Subcutaneous adipose tissue (tissue), 4 donors: ENCODE results near the gene MCAT. TPM values are rescaled to one million over a fixed set of nuclear protein-coding genes. Genes with fewer than 3 reads are reported as not detected.

ENCODE experiments used
- total RNA-seq, 4 donors: library from RNA; depleted of rRNA; stranded (reverse); fragments of >200 nt; gene quantifications; one replicate each; pipeline ENCODE4 v1.1.0, GENCODE V29; 2016
- TF ChIP-seq, protein P1 (sequence below): fragments of 450-650 bp; IDR thresholded peaks from one replicate; pipeline ENCODE4 v1.5.1; 2016; ENCODE audit warnings: low read depth, mild to moderate bottlenecking, control low read depth, antibody characterized with exemption, moderate library complexity

Gene MCAT
- total RNA-seq, 4 donors from 2014 or later, result 6.7 to 27.9 (median 16.6) TPM

DNA sequence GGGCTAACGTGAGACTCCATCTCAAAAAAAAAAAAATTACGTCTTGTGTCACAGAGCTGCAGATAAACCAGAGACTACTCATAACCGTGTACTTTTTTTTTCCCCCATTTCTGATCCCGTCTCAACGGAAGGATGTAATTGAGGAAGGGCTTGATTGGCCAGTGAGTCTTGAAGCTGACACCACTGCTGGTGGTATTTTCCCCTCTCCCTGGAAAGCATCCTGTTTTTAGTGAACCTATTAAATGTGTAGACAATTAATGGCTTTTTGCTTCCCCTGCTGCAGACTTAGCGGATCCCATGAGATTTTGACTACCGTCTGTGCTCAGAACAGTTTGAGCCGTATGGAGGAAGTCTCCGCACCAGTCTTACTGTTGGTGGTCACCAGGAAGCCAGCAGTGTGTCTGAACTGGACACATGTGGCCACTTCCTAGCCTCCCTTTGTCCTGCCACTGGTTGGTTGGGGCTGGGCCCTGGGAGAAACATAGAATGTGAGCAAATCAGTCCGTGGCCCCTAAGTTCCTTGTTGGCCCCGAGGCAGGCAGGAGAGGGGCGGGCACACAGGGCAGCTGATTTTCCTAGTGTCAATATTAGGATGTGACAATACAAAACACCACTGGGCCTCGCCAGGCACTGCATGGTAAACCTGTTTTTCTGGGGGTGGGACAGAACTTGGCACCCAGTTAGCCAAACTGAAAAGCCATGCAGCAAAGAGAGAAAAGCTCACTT, 29.5 kb downstream of the MCAT start:
- TF ChIP-seq, protein P1, sequence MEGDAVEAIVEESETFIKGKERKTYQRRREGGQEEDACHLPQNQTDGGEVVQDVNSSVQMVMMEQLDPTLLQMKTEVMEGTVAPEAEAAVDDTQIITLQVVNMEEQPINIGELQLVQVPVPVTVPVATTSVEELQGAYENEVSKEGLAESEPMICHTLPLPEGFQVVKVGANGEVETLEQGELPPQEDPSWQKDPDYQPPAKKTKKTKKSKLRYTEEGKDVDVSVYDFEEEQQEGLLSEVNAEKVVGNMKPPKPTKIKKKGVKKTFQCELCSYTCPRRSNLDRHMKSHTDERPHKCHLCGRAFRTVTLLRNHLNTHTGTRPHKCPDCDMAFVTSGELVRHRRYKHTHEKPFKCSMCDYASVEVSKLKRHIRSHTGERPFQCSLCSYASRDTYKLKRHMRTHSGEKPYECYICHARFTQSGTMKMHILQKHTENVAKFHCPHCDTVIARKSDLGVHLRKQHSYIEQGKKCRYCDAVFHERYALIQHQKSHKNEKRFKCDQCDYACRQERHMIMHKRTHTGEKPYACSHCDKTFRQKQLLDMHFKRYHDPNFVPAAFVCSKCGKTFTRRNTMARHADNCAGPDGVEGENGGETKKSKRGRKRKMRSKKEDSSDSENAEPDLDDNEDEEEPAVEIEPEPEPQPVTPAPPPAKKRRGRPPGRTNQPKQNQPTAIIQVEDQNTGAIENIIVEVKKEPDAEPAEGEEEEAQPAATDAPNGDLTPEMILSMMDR, result no peak

DNA sequence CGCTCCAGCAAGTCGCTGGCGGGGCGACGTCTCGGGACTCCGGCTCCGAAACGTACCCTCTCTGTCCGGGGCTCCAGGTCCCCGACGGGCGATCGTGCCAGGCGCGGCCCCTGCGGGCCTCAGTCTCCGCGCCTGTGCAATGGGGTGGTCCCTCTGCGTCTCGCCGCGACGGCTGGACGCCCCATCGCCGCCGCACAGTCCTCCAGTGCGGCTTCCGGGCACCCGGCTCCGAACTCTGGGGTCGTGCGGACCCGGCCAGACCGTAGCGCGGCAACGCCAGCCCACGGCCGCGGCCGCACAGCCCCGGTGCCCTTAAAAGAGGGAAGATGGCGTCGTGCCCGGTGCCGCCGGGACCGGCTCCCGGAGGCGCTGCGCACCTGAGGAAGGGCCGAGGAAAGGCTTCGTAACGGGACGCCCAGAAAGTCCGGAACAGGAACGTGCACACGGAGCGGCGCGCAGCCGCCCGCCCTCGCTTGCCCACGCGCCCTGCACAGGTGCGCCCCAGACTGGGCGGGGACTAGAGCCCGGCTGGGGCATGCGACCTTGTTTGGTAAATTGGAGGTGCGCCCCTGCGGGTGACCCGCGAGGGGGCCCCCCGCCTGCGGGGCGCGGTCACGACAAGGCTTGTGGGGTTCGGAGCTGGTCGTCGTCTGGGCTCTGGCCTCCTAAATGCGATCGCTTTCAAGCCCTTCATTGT, 32.1 kb downstream of the MCAT start:
- TF ChIP-seq, protein P1, result no peak

DNA sequence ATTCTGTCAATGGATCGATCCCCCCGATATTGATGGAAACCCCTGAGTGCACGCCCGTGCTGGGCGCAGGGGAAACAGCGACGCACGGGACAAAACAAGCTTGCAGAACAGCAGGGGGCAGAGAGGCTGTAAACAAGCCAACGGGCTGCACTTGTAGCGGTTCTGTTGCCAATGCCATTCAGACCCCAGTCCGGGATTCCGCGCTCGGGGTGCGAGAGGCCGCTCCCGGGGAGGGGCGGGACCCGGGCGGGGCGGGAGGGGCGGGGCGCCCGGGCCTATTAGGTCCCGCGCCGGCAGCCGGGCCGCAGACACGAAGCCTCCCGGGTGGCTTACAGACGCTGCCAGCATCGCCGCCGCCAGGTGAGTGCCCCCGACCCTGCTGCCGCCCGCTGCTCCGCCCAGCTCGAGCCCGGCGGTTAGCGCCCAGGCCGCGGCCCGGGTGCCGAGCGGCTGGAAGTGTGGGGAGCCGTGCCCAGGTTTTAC, 32.7 kb downstream of the MCAT start, which contains the start of gene BIK:
BIK (plus strand) TSS at position 307 of the 483 bp plus-strand sequence. CDS start 13,273 bp downstream, outside the sequence.
- TF ChIP-seq, protein P1, result no peak

DNA sequence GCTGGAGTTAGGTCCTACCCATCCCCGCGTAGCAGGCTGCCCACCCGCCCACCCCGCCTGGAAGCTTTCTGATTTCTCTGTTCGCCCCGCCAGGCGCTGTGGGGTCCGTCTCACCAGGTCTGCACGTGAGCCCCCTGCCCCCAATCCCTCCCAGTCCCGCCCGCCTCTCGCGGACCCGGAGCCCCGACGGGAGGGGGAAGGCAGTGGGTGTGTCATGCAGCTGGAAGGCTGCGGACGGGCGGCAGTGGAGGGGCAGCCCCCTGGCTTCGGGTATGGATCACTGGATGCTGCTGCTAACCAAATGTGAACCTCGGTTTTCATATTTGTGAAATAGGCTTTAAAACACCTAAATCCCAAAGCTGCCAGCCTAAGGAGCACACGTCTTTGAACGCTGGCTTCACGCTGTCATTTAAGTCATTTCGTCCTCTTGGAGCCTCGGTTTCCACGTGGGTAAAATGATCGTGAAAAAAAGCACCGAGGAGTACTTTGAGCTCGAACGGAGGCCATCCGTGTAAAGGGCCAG, 33.2 kb downstream of the MCAT start:
- TF ChIP-seq, protein P1, result no peak

DNA sequence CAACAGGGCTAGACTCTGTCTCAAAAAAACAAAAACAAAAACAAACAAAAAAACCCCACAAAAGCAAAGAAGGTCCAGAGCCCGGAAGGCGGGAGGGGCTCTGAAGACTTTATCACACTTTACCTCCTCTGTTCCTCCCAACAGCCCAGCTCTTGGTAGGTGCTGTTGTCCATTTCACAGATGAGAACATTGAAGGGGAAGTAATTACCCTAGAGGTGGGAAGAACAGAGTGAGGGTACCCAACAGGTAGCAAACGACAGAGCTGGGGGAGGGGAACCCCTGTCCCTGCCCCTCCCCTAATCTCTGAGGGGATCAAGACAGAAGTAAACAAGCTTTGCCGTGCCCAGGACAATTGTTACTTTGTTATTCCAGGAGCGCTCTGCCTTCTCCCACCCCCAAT, 33.7 kb downstream of the MCAT start:
- TF ChIP-seq, protein P1, result no peak

DNA sequence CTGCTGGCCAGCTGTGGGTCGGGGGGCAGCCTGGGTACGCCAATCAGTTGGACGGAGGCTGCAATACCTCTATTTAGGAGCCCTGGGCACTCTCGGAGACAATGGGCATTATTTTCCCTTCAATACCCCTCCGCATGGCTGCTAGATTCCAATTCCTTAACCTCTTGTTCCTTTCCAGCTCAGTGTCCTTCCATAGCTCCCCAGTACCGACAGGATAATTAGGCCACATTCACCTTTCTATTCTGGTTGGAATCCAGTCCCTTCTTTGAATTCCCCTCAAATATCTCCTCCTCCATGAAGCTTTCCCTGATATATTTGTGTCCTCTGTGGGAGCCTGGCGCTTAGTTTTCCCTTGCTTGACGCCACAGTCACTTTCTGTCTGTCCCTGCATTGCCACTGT, 36.9 kb downstream of the MCAT start:
- TF ChIP-seq, protein P1, result no peak

DNA sequence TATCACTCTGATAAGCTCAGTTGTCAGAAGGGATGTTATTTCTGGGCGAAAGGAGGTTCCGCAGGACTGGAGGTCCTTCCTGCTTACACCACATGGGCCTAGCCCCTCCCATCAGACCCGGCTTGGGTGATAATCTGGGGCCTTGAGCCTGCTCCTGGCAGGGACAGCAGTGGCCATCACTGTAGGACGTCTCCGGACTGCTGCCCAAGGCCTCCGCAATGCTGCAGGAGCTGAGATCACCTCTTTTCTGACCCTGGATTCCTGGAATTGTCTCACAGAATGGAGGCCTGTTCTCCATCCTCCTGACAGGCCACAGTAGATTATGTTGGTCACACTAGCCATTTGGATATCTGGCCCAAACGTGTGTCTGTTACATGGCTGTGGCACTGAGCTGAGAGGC, 41.9 kb downstream of the MCAT start:
- TF ChIP-seq, protein P1, result no peak
